Naive thymus-derived CD8-positive, alpha-beta T cell (primary cell): ENCODE data around the gene TRABD2B. TPM values are rescaled to one million over a fixed set of nuclear protein-coding genes. Genes with fewer than 3 reads are reported as not detected.

Source experiments
- ATAC-seq, 2 donors: fragments of 150-1000 bp; cut with Tn5 transposase in 1 of 2; sonication (Bioruptor Pico), chemical (Tn5 transposase) in 1 of 2; 1 replicate in 1 of 2; 2 replicates in 1 of 2; pipeline ENCODE4 v1.10.0; 2021; ENCODE audit warnings: mild to moderate bottlenecking in 2 of 2, moderate library complexity in 2 of 2
- POLR2A ChIA-PET: fragments of 350-600 bp; sonication (Branson Sonifier 250); formaldehyde crosslinking; loops from one replicate; lab custom pipeline; 2021; ENCODE audit warnings: antibody characterized with exemption; lab: Charles Lee
- DNase-seq, 10 donors: peaks; one replicate each; pipeline versions ENCODE4 v3.0.0 to v3.0.0-alpha.2; 2020 to 2022
- H3K27ac Mint-ChIP-seq, 10 donors: one replicate each; pipeline ENCODE4 v1.8.0; 2020 to 2022; ENCODE audit warnings: mild to moderate bottlenecking in 10 of 10, mixed read lengths in 10 of 10, moderate library complexity in 4 of 10, inconsistent platforms in 1 of 10
- H3K27me3 Mint-ChIP-seq, 5 donors: one replicate each; pipeline ENCODE4 v1.8.0; 2021 to 2022; ENCODE audit warnings: mixed read lengths in 5 of 5
- H3K36me3 Mint-ChIP-seq, 3 donors: one replicate each; pipeline ENCODE4 v1.8.0; 2020 to 2022; ENCODE audit warnings: mixed read lengths in 3 of 3, mild to moderate bottlenecking in 2 of 3, inconsistent platforms in 1 of 3
- H3K4me1 Mint-ChIP-seq, 4 donors: one replicate each; pipeline ENCODE4 v1.8.0; 2021 to 2022; ENCODE audit warnings: mixed read lengths in 4 of 4
- H3K4me3 Mint-ChIP-seq, 10 donors: one replicate each; pipeline ENCODE4 v1.8.0; 2020 to 2022; ENCODE audit warnings: mild to moderate bottlenecking in 10 of 10, mixed read lengths in 10 of 10, moderate library complexity in 6 of 10, inconsistent platforms in 1 of 10
- H3K9me3 Mint-ChIP-seq, 9 donors: one replicate each; pipeline ENCODE4 v1.8.0; 2020 to 2022; ENCODE audit warnings: mixed read lengths in 9 of 9, mild to moderate bottlenecking in 3 of 9, inconsistent platforms in 1 of 9, moderate library complexity in 1 of 9
- polyA plus RNA-seq, 3 donors: library from polyadenylated mRNA; unstranded; fragments of 300-500 nt; fragmentation: Illumina TruSeq; gene quantifications; one replicate each; pipeline ENCODE4 v1.2.3, GENCODE V29; 2021
- total RNA-seq, 8 experiments: library from RNA in 2 of 8; stranded (reverse) in 2 of 8; gene quantifications; one replicate each; pipeline ENCODE4 v1.2.3 and lab custom pipeline; 2021 to 2026

Gene TRABD2B
- total and polyA plus RNA-seq, 5 experiments from 2014 or later = not detected

- Mint-ChIP-seq H3K4me1 (no peaks in the 10 kb centered on the region), H3K27ac (no peak overlapping the region), H3K9me3 (no peaks in the 10 kb centered on the region), H3K36me3 (no peaks in the 10 kb centered on the region), H3K27me3 (peaks cover 15 to 35% (median 22%) of the 10 kb centered on the region in 5 donors), H3K4me3 (no peak overlapping the region)
- DNase-seq (no peak), ATAC-seq (no peak)
- POLR2A ChIA-PET = no interaction called here
Measured at GRCh38 chr1:48013270-48013669, 16.1 kb upstream of the TRABD2B start.

- no peak overlapping the region for H3K4me3 Mint-ChIP-seq
- no peaks in the 10 kb centered on the region for H3K9me3 Mint-ChIP-seq
- POLR2A ChIA-PET = no interaction called here
- no peak for ATAC-seq
- no peaks in the 10 kb centered on the region for H3K36me3 Mint-ChIP-seq
- DNase-seq = no peak
- H3K4me1 Mint-ChIP-seq = no peaks in the 10 kb centered on the region
- H3K27ac Mint-ChIP-seq = no peak overlapping the region
- H3K27me3 Mint-ChIP-seq = peaks cover 0 to 7% (median 4%) of the 10 kb centered on the region in 5 donors
Measured at GRCh38 chr1:48007047-48007446, 9.9 kb upstream of the TRABD2B start.

DNA sequence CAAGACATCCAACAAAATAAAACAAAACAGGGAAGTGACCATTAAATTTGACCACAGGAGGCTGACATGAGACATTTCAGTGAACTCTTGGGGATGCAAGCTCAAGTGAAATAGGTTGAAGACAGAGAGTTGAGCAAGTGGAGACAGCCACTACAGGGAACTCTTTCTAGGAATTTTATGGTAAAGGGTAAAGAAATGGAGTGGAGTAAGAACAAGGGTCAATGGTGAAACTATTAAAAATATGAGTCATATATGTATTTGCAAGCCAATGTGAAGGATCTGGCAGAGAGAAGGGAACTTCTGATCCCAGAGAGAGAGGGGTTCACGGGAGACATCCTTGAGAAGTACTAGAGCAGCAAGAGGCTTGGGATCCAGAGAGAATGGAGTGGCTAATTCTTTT, 9.1 kb upstream of the TRABD2B start:
- POLR2A ChIA-PET = no interaction called here
- no peaks in the 10 kb centered on the region for H3K9me3 Mint-ChIP-seq

DNA sequence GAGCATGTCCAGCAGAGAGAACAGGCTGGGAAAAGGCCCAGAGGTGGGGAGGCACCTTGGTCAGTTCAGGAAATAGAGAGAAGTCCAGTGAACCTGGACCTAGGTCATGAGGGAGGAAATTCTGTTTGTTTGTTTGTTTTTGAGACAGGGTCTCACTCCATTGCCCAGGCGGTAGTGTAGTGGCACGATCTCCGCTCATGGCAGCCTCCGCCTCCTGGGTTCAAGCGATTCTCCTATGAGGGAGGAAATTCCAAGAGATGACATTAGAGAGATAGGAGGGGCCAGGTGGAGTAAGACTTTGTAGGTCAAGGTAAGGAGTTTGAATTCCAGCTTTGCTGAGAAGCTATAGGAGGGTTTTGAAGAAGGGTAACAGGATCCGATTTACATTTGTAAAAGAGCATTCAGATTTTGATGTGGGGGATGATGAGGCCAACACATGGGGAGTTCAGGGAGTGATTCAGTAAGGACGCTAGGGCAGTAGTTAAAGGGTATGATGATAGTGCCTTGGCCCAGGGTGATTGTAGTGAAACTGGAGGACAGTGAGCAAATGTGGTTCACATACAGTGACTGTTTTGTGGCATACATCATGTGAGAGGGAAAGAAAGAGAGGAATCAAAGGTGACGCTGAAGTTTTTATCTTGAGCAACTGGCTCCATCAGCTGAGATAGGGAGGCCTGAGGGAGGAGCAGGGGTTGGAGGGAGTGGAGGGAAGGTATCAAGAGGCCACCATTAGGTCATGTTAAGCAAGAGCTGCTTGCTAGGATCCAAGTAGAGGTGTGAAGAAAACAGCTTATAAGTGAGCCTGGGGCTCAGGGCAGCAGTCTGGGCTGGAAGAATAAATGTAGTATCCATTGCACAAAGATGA, 8.3 kb upstream of the TRABD2B start:
- Mint-ChIP-seq H3K4me1 (no peaks in the 10 kb centered on the region), H3K9me3 (no peaks in the 10 kb centered on the region), H3K4me3 (no peak overlapping the region), H3K27ac (no peak overlapping the region), H3K27me3 (peaks cover 0 to 14% (median 7%) of the 10 kb centered on the region in 5 donors), H3K36me3 (no peaks in the 10 kb centered on the region)
- POLR2A ChIA-PET = no interaction called here
- DNase-seq = no peak
- no peak for ATAC-seq

More for the DNA sequence above, 9.1 kb upstream of the TRABD2B start:
- no peak for ATAC-seq
- Mint-ChIP-seq H3K27ac (no peak overlapping the region), H3K4me1 (no peaks in the 10 kb centered on the region), H3K4me3 (no peak overlapping the region), H3K27me3 (peaks cover 0 to 11% (median 4%) of the 10 kb centered on the region in 5 donors), H3K36me3 (no peaks in the 10 kb centered on the region)
- DNase-seq = no peak

GRCh38 chr1:48003741-48004531, 6.8 kb upstream of the TRABD2B start:
- DNase-seq (no peak), ATAC-seq (no peak)
- Mint-ChIP-seq H3K4me3 (no peak overlapping the region), H3K27me3 (peaks cover 12 to 22% (median 17%) of the 10 kb centered on the region in 5 donors), H3K36me3 (no peaks in the 10 kb centered on the region), H3K9me3 (no peaks in the 10 kb centered on the region), H3K4me1 (no peaks in the 10 kb centered on the region), H3K27ac (no peak overlapping the region)
- POLR2A ChIA-PET = no interaction called here

GRCh38 chr1:48002142-48002541, 5.0 kb upstream of the TRABD2B start:
- Mint-ChIP-seq H3K27me3 (peaks cover 24 to 35% (median 28%) of the 10 kb centered on the region in 5 donors), H3K36me3 (no peaks in the 10 kb centered on the region), H3K27ac (no peak overlapping the region), H3K4me1 (peaks cover 0 to 5% (median 3%) of the 10 kb centered on the region in 4 donors), H3K4me3 (no peak overlapping the region), H3K9me3 (peaks cover 0 to 2% (median 0%) of the 10 kb centered on the region in 9 donors)
- DNase-seq (no peak), ATAC-seq (no peak)
- POLR2A ChIA-PET = no interaction called here

DNA sequence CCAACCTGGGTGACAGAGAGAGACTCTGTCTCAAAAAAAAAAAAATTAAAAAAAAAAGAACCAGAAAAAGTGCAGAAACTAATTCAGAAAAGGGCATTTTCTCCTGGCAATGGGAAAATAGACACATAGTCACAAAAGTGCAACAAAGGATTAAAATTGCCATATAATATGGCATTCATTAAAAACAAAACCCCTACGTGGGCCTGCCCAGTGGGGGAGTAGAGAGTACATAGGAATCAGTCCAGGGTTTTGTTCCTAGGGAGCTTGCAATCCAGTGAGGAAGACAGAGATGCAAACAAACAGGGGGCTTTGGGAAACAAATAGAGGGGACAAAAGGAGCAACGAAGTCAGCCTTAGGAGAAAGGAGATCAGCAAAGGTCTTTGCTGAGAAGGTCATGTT, 4.5 kb upstream of the TRABD2B start:
- DNase-seq = no peak
- Mint-ChIP-seq H3K27ac (no peak overlapping the region), H3K4me1 (peaks cover 0 to 5% (median 3%) of the 10 kb centered on the region in 4 donors)

DNA sequence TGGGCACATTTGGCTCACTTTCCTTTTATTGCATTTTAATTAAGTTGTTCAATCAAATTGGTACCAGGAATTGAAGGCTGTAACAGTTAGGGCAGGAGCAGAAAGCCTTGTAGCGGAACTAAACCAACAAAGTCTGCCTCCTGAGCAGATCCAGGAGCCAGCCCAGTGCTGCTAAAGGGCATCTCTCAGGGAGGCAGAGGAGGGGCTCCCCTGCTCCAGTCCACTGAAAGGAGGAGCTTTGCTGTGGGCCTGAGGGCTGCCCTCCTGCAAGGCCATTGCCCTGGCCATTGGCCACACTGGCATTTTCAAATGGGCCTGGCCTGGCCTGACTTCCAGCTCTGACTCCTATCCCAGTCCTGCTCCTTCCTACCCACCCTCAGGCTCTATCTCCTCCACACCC, 3.7 kb upstream of the TRABD2B start:
- Mint-ChIP-seq H3K9me3 (peaks cover 0 to 2% (median 0%) of the 10 kb centered on the region in 9 donors), H3K4me1 (peaks cover 3 to 10% (median 7%) of the 10 kb centered on the region in 4 donors), H3K36me3 (peaks cover 0 to 4% (median 0%) of the 10 kb centered on the region in 3 donors), H3K27ac (no peak overlapping the region), H3K4me3 (no peak overlapping the region), H3K27me3 (peaks cover 28 to 39% (median 36%) of the 10 kb centered on the region in 5 donors)
- ATAC-seq (no peak), DNase-seq (no peak)
- POLR2A ChIA-PET = no interaction called here

More for the DNA sequence above, 4.5 kb upstream of the TRABD2B start:
- no peak overlapping the region for H3K4me3 Mint-ChIP-seq
- H3K9me3 Mint-ChIP-seq = peaks cover 0 to 2% (median 0%) of the 10 kb centered on the region in 9 donors
- ATAC-seq = no peak
- H3K27me3 Mint-ChIP-seq = peaks cover 24 to 35% (median 28%) of the 10 kb centered on the region in 5 donors
- H3K36me3 Mint-ChIP-seq = no peaks in the 10 kb centered on the region
- POLR2A ChIA-PET = no interaction called here

- peaks cover 38 to 54% (median 54%) of the 10 kb centered on the region in 5 donors for H3K27me3 Mint-ChIP-seq
- H3K4me3 Mint-ChIP-seq = no peak overlapping the region
- H3K36me3 Mint-ChIP-seq = peaks cover 0 to 7% (median 0%) of the 10 kb centered on the region in 3 donors
Measured at GRCh38 chr1:47999097-47999496, 1.9 kb upstream of the TRABD2B start.

DNA sequence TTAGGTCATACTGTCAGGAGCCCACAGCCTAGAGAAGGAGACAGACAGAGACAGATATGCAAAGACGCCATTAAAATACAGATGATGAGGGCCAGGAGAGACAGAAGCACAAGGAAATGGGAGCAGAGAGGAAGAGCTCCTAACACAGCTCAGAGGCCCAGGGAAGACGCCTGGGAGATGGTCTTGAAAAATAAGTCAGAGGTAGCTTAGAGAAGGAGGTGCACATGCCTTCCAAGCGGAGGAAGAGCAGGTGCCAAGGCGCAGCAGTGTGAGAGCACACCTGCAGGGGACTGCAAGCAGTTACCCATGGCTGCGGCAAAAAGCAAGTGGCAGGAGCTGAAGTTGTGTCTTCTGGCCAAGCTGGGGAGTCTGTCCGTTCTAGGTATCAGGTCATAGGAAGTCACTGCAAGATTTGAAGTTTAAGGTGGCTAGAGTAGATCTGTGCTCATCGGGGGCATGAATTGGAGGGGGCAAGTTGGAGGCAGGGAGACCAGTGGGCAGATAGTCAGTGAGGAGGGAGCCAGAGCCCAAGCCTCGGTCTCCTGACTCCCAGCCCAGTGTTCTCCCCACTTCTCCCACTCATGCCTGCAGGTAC, 1.3 kb upstream of the TRABD2B start:
- peaks cover 0 to 2% (median 0%) of the 10 kb centered on the region in 9 donors for H3K9me3 Mint-ChIP-seq
- DNase-seq (no peak), ATAC-seq (no peak)
- peaks cover 39 to 60% (median 59%) of the 10 kb centered on the region in 5 donors for H3K27me3 Mint-ChIP-seq
- POLR2A ChIA-PET = no interaction called here
- peaks cover 0 to 7% (median 0%) of the 10 kb centered on the region in 3 donors for H3K36me3 Mint-ChIP-seq
- H3K4me3 Mint-ChIP-seq = peak overlapping the region in 4 of 10 donors; percentile 63 to 81 (median 65)
- peaks cover 3 to 12% (median 8%) of the 10 kb centered on the region in 4 donors for H3K4me1 Mint-ChIP-seq
- H3K27ac Mint-ChIP-seq = peak overlapping the region in 1 of 10 donors; percentile 6

More at GRCh38 chr1:47999097-47999496, 1.9 kb upstream of the TRABD2B start:
- ATAC-seq = no peak
- Mint-ChIP-seq H3K4me1 (peaks cover 3 to 12% (median 8%) of the 10 kb centered on the region in 4 donors), H3K27ac (no peak overlapping the region), H3K9me3 (peaks cover 0 to 2% (median 0%) of the 10 kb centered on the region in 9 donors)
- DNase-seq = no peak
- POLR2A ChIA-PET = no interaction called here

DNA sequence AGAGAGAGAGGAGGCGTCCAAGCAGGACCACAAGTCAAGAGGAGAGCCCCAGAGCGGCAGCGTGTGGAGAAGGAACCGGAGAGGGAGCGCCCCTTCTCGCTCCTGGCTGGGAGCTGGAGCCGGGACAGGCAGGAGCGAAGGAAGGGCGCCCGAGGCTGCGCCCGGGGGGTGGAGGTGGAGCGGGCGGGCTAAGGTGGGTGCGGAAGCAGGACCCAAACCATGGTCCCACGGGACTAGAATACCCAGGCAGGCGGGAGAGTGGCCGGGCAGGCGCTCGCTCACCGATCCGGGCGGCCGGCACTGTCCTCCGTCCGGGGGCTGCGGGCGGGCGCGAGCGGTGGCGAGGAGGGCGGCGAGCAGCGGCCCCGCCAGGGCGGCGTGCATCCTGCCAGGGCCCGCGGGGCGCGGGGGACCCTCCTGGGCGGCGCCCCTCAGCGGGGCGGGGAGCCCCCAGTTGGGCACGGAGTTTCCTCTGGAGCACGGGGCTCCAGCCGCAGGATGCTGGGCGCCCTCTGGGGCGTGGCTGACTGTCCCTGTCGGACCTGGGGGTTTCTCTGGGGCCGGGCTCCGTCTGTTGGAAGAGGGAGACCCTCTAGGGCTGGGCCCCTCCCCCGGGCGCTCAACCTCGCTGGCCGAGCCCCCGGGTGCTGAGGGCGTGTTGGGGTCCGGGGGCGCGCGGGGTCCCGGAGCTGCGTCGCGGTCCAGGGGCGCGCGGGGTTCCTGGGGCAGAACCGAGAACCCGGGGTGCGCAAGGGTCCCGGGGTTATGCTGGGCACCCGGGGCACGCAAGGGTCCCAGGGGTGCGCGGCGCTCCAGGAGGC, 569 bp downstream of the TRABD2B start:
- POLR2A ChIA-PET = no interaction called here
- peaks cover 3 to 12% (median 8%) of the 10 kb centered on the region in 4 donors for H3K4me1 Mint-ChIP-seq
- no peak for ATAC-seq

GRCh38 chr1:47996060-47996405, 1.2 kb downstream of the TRABD2B start:
- Mint-ChIP-seq H3K27me3 (peaks cover 36 to 82% (median 53%) of the 10 kb centered on the region in 5 donors), H3K4me1 (peaks cover 3 to 12% (median 8%) of the 10 kb centered on the region in 4 donors), H3K27ac (peak overlapping the region in 1 of 10 donors; percentile 24), H3K36me3 (peaks cover 0 to 7% (median 0%) of the 10 kb centered on the region in 3 donors), H3K9me3 (peaks cover 0 to 2% (median 0%) of the 10 kb centered on the region in 9 donors), H3K4me3 (peak overlapping the region; percentile 47 to 88 (median 72))
- DNase-seq (no peak), ATAC-seq (no peak)
- POLR2A ChIA-PET = no interaction called here

More for the DNA sequence above, 569 bp downstream of the TRABD2B start:
- no peak for DNase-seq
- H3K4me3 Mint-ChIP-seq = peak overlapping the region; percentile 47 to 88 (median 72)
- peaks cover 36 to 77% (median 52%) of the 10 kb centered on the region in 5 donors for H3K27me3 Mint-ChIP-seq
- peak overlapping the region in 1 of 10 donors; percentile 24 for H3K27ac Mint-ChIP-seq
- H3K36me3 Mint-ChIP-seq = peaks cover 0 to 7% (median 0%) of the 10 kb centered on the region in 3 donors
- H3K9me3 Mint-ChIP-seq = peaks cover 0 to 2% (median 0%) of the 10 kb centered on the region in 9 donors
